Fibroblast of lung (primary cell): ENCODE measurements around the gene FSTL1. TPM values are rescaled to one million over a fixed set of nuclear protein-coding genes. Genes with fewer than 3 reads are reported as not detected.

ENCODE experiments used
- DNase-seq, 2 donors: peaks; one replicate each; pipeline versions ENCODE4 v3.0.0 to v3.0.0-alpha.2; 2010; ENCODE audit warnings: low read depth in 2 of 2
- H2AFZ ChIP-seq: 2 replicates; pipeline ENCODE4 v1.5.1; 2012; ENCODE audit warnings: low read length, control low read depth, inconsistent platforms
- H3K27ac ChIP-seq: 2 replicates; pipeline ENCODE4 v1.5.1; 2011; ENCODE audit warnings: low read length, control low read depth; ENCODE audit not compliant: insufficient read depth
- H3K27me3 ChIP-seq: 2 replicates; pipeline ENCODE4 v1.5.1; 2011; ENCODE audit warnings: mild to moderate bottlenecking, low read length; ENCODE audit not compliant: control insufficient read depth, insufficient read depth
- H3K36me3 ChIP-seq: 2 replicates; pipeline ENCODE4 v1.5.1; 2011; ENCODE audit warnings: low read length; ENCODE audit not compliant: control insufficient read depth, insufficient read depth
- H3K4me1 ChIP-seq: 2 replicates; pipeline ENCODE4 v1.5.1; 2011; ENCODE audit warnings: low read length; ENCODE audit not compliant: control insufficient read depth, insufficient read depth; ENCODE audit errors: extremely low read depth
- H3K4me2 ChIP-seq: 2 replicates; pipeline ENCODE4 v1.5.1; 2011; ENCODE audit warnings: low read length, control low read depth; ENCODE audit not compliant: insufficient read depth; ENCODE audit errors: extremely low read depth
- H3K4me3 ChIP-seq, 4 experiments: fragments of 200-600 bp in 1 of 4; sonication (generic) in 1 of 4; replicated peaks in 1 of 4; 2 replicates each; pipeline ENCODE4 v1.5.1; 2011 to 2016; ENCODE audit warnings: low read length in 4 of 4, low read depth in 3 of 4, mild to moderate bottlenecking in 3 of 4, control low read depth in 2 of 4, inconsistent platforms in 1 of 4, mixed read lengths in 1 of 4; ENCODE audit not compliant: insufficient read depth in 1 of 4; ENCODE audit errors: control extremely low read depth in 1 of 4
- H3K79me2 ChIP-seq: 2 replicates; pipeline ENCODE4 v1.5.1; 2012; ENCODE audit warnings: mild to moderate bottlenecking, low read length, inconsistent platforms; ENCODE audit not compliant: control insufficient read depth, insufficient read depth
- H3K9ac ChIP-seq: 2 replicates; pipeline ENCODE4 v1.5.1; 2011; ENCODE audit warnings: mild to moderate bottlenecking, low read length, control low read depth; ENCODE audit not compliant: insufficient read depth
- H3K9me3 ChIP-seq: 2 replicates; pipeline ENCODE4 v1.5.1; 2012; ENCODE audit warnings: low read depth, low read length; ENCODE audit not compliant: control insufficient read depth, insufficient read depth
- H4K20me1 ChIP-seq: 2 replicates; pipeline ENCODE4 v1.5.1; 2011; ENCODE audit warnings: low read length; ENCODE audit not compliant: control insufficient read depth, insufficient read depth; ENCODE audit errors: extremely low read depth
- CTCF ChIP-seq, 2 donors: IDR thresholded peaks in 1 of 2; conservative IDR thresholded peaks in 1 of 2; 1 replicate in 1 of 2; 2 replicates in 1 of 2; pipeline ENCODE4 v1.5.1; 2011 to 2012; ENCODE audit warnings: low read length in 2 of 2, control low read depth in 1 of 2, inconsistent platforms in 1 of 2, low read depth in 1 of 2, mild to moderate bottlenecking in 1 of 2
- EZH2 ChIP-seq: IDR thresholded peaks from 2 replicates; pipeline ENCODE4 v1.5.1; 2012; ENCODE audit warnings: low read length, control low read depth, mild to moderate bottlenecking; ENCODE audit errors: missing control alignments
- polyA plus RNA-seq, 2 donors: library from polyadenylated mRNA; depleted of rRNA in 1 of 2; stranded (reverse) in 1 of 2; unstranded in 1 of 2; fragments of >200 nt; gene quantifications; 2 replicates each; pipeline ENCODE4 v1.2.1, GENCODE V29; 2011 to 2012; ENCODE audit warnings: missing spikeins in 1 of 2
- total RNA-seq: library from RNA; depleted of rRNA; stranded (reverse); fragments of >200 nt; gene quantifications from 2 replicates; pipeline ENCODE4 v1.2.1, GENCODE V29; 2014

Gene FSTL1
- total and polyA plus RNA-seq, 2 donors (not counting 1 experiment from before 2014, with no cell fraction given) = 309 to 1,500 TPM

DNA sequence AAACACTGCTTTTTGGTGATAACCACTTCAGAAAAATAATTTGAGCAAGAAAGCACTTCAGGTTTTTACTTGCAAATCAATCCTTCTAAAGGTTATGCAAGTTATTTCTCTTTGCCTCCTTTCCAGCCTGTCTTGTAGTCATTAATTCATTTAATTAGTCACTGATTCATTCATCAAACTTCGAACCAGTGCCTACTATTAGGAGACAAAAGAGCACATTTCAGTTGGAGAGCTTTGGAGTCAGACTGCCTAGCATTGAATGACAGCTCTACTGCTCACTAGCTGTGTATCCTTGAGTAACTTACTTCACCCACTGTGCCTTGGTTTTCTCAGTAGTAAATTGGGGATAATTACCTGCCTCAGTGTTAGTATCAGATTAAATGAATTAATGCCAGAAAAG lies 86.7 kb downstream of the FSTL1 start:
- Histone ChIP-seq H3K4me2 (no peak overlapping the region), H3K27me3 (peaks cover 4% of the 10 kb centered on the region), H2AFZ (no peak overlapping the region), H3K9me3 (no peaks in the 10 kb centered on the region), H3K4me3 (no peak overlapping the region), H3K4me1 (no peaks in the 10 kb centered on the region), H3K79me2 (no peaks in the 10 kb centered on the region), H3K36me3 (no peaks in the 10 kb centered on the region), H3K27ac (no peak overlapping the region), H3K9ac (no peak overlapping the region), H4K20me1 (no peaks in the 10 kb centered on the region)
- no peak for DNase-seq
- TF ChIP-seq CTCF (conservative IDR thresholded peaks at IDR 0.05 in 1 of 2, IDR thresholded peaks at IDR 0.05 in 1 of 2; ENCODE audit: low read depth in 1 of 2, low read length in 2 of 2) = no peak
- no peak for TF ChIP-seq EZH2

GRCh38 chr3:120357807-120358206 lies 93.0 kb downstream of the FSTL1 start:
- DNase-seq = no peak
- no peaks in the 10 kb centered on the region for H3K36me3 ChIP-seq

DNA sequence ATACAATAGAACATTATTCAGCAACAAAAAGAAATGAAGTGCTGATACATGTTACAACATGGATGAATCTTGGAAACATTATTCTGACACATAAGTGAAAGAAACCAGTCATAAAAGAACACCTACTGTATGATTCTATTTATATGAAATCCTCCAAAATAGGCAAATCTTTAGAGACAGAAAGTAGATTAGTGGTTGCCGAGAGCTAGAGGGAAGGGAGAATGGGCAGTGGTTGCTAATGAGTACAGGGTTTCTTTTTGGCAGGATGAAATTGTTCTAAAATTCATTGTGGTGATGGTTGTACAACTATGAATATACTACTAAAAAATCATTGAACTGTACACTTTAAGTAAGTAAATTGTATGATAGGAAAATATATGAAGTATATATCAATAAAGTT lies 95.3 kb downstream of the FSTL1 start:
- H3K4me1 ChIP-seq = no peaks in the 10 kb centered on the region
- H2AFZ ChIP-seq = no peak overlapping the region
- H3K4me3 ChIP-seq = no peak overlapping the region
- H4K20me1 ChIP-seq = no peaks in the 10 kb centered on the region
- no peaks in the 10 kb centered on the region for H3K79me2 ChIP-seq
- H3K27me3 ChIP-seq = peaks cover 4% of the 10 kb centered on the region
- no peak for TF ChIP-seq CTCF (conservative IDR thresholded peaks at IDR 0.05 in 1 of 2, IDR thresholded peaks at IDR 0.05 in 1 of 2; ENCODE audit: low read depth in 1 of 2, low read length in 2 of 2)
- TF ChIP-seq EZH2 = no peak
- no peak overlapping the region for H3K9ac ChIP-seq
- no peak overlapping the region for H3K27ac ChIP-seq
- no peak overlapping the region for H3K4me2 ChIP-seq
- H3K36me3 ChIP-seq = no peaks in the 10 kb centered on the region
- no peaks in the 10 kb centered on the region for H3K9me3 ChIP-seq
- DNase-seq = no peak

More at GRCh38 chr3:120357807-120358206, 93.0 kb downstream of the FSTL1 start:
- no peak overlapping the region for H3K4me2 ChIP-seq
- H2AFZ ChIP-seq = no peak overlapping the region
- H3K9me3 ChIP-seq = no peaks in the 10 kb centered on the region
- H3K4me3 ChIP-seq = no peak overlapping the region
- no peak for TF ChIP-seq EZH2
- no peak for TF ChIP-seq CTCF (conservative IDR thresholded peaks at IDR 0.05 in 1 of 2, IDR thresholded peaks at IDR 0.05 in 1 of 2; ENCODE audit: low read depth in 1 of 2, low read length in 2 of 2)
- H3K27me3 ChIP-seq = peaks cover 4% of the 10 kb centered on the region
- no peak overlapping the region for H3K27ac ChIP-seq
- no peaks in the 10 kb centered on the region for H3K4me1 ChIP-seq
- H4K20me1 ChIP-seq = no peaks in the 10 kb centered on the region
- no peak overlapping the region for H3K9ac ChIP-seq
- no peaks in the 10 kb centered on the region for H3K79me2 ChIP-seq
